Suprapubic skin (tissue), 3 donors: ENCODE results near the gene SLC7A7.
"Not testable (repeated sequence)": the region's sequence is repeated elsewhere in the genome, so short reads cannot be mapped to it uniquely, and the experiment has no call there.

Experiments used
- POLR2AphosphoS5 ChIP-seq, 3 donors: sonication (generic); formaldehyde crosslinking; IDR thresholded peaks; one replicate each; pipeline ENCODE4 v1.6.1; 2017; ENCODE audit warnings: antibody characterized with exemption in 3 of 3
- TF ChIP-seq, protein P1 (sequence below), 2 donors: fragments of 200-600 bp in 1 of 2; fragments of 450-650 bp in 1 of 2; sonication (generic) in 1 of 2; IDR thresholded peaks; one replicate each; pipeline ENCODE4 v1.5.1; 2016 to 2019; ENCODE audit warnings: antibody characterized with exemption in 2 of 2, mild to moderate bottlenecking in 1 of 2, moderate library complexity in 1 of 2

DNA sequence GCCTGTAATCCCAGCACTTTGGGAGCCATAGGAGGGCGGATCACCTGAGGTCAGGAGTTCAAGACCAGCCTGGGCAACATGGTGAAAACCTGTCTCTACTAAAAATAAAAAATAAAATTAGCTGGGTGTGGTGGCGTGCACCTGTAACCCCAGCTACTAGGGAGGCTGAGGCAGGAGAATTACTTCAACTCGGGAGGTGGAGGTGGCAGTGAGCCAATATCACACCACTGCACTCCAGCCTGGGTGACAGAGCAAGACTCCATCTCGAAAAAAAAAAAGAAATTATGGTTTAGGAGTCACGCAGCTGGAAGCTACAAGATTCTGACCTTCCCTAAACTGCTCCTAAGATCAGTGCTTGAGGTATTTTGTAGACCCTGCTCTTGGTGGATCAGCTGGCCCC lies 21.7 kb downstream of the SLC7A7 start:
- TF ChIP-seq, protein P1, sequence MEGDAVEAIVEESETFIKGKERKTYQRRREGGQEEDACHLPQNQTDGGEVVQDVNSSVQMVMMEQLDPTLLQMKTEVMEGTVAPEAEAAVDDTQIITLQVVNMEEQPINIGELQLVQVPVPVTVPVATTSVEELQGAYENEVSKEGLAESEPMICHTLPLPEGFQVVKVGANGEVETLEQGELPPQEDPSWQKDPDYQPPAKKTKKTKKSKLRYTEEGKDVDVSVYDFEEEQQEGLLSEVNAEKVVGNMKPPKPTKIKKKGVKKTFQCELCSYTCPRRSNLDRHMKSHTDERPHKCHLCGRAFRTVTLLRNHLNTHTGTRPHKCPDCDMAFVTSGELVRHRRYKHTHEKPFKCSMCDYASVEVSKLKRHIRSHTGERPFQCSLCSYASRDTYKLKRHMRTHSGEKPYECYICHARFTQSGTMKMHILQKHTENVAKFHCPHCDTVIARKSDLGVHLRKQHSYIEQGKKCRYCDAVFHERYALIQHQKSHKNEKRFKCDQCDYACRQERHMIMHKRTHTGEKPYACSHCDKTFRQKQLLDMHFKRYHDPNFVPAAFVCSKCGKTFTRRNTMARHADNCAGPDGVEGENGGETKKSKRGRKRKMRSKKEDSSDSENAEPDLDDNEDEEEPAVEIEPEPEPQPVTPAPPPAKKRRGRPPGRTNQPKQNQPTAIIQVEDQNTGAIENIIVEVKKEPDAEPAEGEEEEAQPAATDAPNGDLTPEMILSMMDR (IDR thresholded peaks at IDR 0.05), result not testable (repeated sequence)
- TF ChIP-seq POLR2AphosphoS5 (IDR thresholded peaks at IDR 0.05), result not testable (repeated sequence)
